Activated B cell treated with CpG ODN at 0.5 μM for 24 hours (primary cell): Measurements from ENCODE around the gene VEGFC. TPM values are rescaled to one million over a fixed set of nuclear protein-coding genes. Genes with fewer than 3 reads are reported as not detected.

Experiments
- ATAC-seq: fragments of 200-7000 bp; cut with Tn5 transposase; one replicate; pipeline ENCODE4 v1.10.0; 2021; ENCODE audit warnings: low read depth, mild to moderate bottlenecking, moderate library complexity
- CTCF ChIA-PET: fragments of 350-600 bp; sonication (Branson Sonifier 250); formaldehyde crosslinking; loops from one replicate; lab custom pipeline; 2021; ENCODE audit warnings: antibody characterized with exemption; lab: Charles Lee
- POLR2A ChIA-PET: fragments of 350-600 bp; sonication (Branson Sonifier 250); formaldehyde crosslinking; loops from one replicate; lab custom pipeline; 2021; ENCODE audit warnings: antibody characterized with exemption; lab: Charles Lee
- DNase-seq: peaks from one replicate; pipeline ENCODE4 v3.0.0; 2022
- H3K27ac Mint-ChIP-seq: one replicate; pipeline ENCODE4 v1.8.0; 2020; ENCODE audit warnings: mixed read lengths
- H3K27me3 Mint-ChIP-seq: one replicate; pipeline ENCODE4 v1.8.0; 2021; ENCODE audit warnings: mixed read lengths
- H3K36me3 Mint-ChIP-seq: one replicate; pipeline ENCODE4 v1.8.0; 2021; ENCODE audit warnings: low read depth, mixed read lengths
- H3K4me1 Mint-ChIP-seq: one replicate; pipeline ENCODE4 v1.8.0; 2021; ENCODE audit warnings: mixed read lengths
- H3K4me3 Mint-ChIP-seq: one replicate; pipeline ENCODE4 v1.8.0; 2020; ENCODE audit warnings: mild to moderate bottlenecking, mixed read lengths
- H3K9me3 Mint-ChIP-seq: one replicate; pipeline ENCODE4 v1.8.0; 2020; ENCODE audit warnings: mixed read lengths
- intact Hi-C: fragments of 100-400 bp; cut with micrococcal nuclease; formaldehyde crosslinking; loops from one replicate; pipeline ENCODE4 v1.15.1; 2024
- total RNA-seq: library from RNA; stranded (reverse); gene quantifications from 2 replicates; pipeline ENCODE4 v1.2.3, GENCODE V29; 2022
- TF ChIP-seq, protein P1 (sequence below): fragments of 200-600 bp; IDR thresholded peaks from one replicate; pipeline ENCODE4 v1.8.0; 2022; ENCODE audit warnings: antibody characterized with exemption, mild to moderate bottlenecking

VEGFC gene
- total RNA-seq, 1 donor from 2014 or later = not detected

DNA sequence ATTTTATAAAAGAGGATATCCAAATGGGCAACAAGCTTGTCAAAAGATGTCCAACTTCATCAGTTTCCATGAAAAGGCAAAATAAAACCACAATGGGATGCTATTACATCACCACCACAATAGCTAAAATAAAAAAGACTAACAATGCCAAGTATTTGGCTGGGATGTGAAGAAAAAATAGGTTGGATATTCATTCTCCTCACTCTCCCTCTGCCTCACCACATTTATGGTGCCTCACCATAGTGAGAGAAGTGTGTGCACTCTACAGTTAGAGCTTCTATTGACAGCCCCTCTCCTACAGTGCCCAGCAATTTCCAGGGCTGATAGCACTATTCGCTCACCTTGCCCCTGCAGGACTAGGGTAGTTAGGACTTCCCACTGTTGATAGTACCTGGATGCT lies 25.5 kb downstream of the VEGFC start:
- TF ChIP-seq, protein P1, sequence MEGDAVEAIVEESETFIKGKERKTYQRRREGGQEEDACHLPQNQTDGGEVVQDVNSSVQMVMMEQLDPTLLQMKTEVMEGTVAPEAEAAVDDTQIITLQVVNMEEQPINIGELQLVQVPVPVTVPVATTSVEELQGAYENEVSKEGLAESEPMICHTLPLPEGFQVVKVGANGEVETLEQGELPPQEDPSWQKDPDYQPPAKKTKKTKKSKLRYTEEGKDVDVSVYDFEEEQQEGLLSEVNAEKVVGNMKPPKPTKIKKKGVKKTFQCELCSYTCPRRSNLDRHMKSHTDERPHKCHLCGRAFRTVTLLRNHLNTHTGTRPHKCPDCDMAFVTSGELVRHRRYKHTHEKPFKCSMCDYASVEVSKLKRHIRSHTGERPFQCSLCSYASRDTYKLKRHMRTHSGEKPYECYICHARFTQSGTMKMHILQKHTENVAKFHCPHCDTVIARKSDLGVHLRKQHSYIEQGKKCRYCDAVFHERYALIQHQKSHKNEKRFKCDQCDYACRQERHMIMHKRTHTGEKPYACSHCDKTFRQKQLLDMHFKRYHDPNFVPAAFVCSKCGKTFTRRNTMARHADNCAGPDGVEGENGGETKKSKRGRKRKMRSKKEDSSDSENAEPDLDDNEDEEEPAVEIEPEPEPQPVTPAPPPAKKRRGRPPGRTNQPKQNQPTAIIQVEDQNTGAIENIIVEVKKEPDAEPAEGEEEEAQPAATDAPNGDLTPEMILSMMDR = no peak
- Mint-ChIP-seq H3K27me3 (no peaks in the 10 kb centered on the region), H3K4me3 (no peak overlapping the region), H3K9me3 (peaks cover 6% of the 10 kb centered on the region), H3K4me1 (no peaks in the 10 kb centered on the region), H3K36me3 (no peaks in the 10 kb centered on the region), H3K27ac (no peak overlapping the region)
- DNase-seq = no peak
- ChIA-PET CTCF (no interaction called here), POLR2A (no interaction called here)
- ATAC-seq = no peak
- intact Hi-C loops = no loop called here

- H3K4me1 Mint-ChIP-seq = no peaks in the 10 kb centered on the region
- no peak overlapping the region for H3K27ac Mint-ChIP-seq
- TF ChIP-seq, protein P1 = no peak
- no peaks in the 10 kb centered on the region for H3K36me3 Mint-ChIP-seq
- H3K4me3 Mint-ChIP-seq = no peak overlapping the region
- peaks cover 6% of the 10 kb centered on the region for H3K9me3 Mint-ChIP-seq
- ChIA-PET POLR2A (no interaction called here), CTCF (no interaction called here)
- intact Hi-C loops = no loop called here
- no peaks in the 10 kb centered on the region for H3K27me3 Mint-ChIP-seq
- no peak for DNase-seq
- no peak for ATAC-seq
Observed at GRCh38 chr4:176762661-176763308, 29.9 kb downstream of the VEGFC start.

- Mint-ChIP-seq H3K36me3 (no peaks in the 10 kb centered on the region), H3K4me3 (no peak overlapping the region), H3K27me3 (no peaks in the 10 kb centered on the region), H3K27ac (no peak overlapping the region), H3K9me3 (peaks cover 4% of the 10 kb centered on the region), H3K4me1 (no peaks in the 10 kb centered on the region)
- DNase-seq (no peak), ATAC-seq (no peak)
- TF ChIP-seq, protein P1 = no peak
- intact Hi-C loops = no loop called here
- POLR2A ChIA-PET = no interaction called here
- CTCF ChIA-PET = no interaction called here
Observed at GRCh38 chr4:176761872-176762271, 30.9 kb downstream of the VEGFC start.

GRCh38 chr4:176760471-176760870 lies 32.3 kb downstream of the VEGFC start:
- intact Hi-C loops = no loop called here
- ATAC-seq (no peak), DNase-seq (no peak)
- CTCF ChIA-PET = no interaction called here
- Mint-ChIP-seq H3K9me3 (peaks cover 4% of the 10 kb centered on the region), H3K36me3 (no peaks in the 10 kb centered on the region), H3K27me3 (no peaks in the 10 kb centered on the region), H3K4me3 (no peak overlapping the region), H3K4me1 (no peaks in the 10 kb centered on the region), H3K27ac (no peak overlapping the region)
- POLR2A ChIA-PET = no interaction called here
- TF ChIP-seq, protein P1 = no peak

- no peaks in the 10 kb centered on the region for H3K36me3 Mint-ChIP-seq
- ATAC-seq = no peak
- TF ChIP-seq, protein P1 = no peak
- no peak overlapping the region for H3K4me3 Mint-ChIP-seq
- H3K4me1 Mint-ChIP-seq = no peaks in the 10 kb centered on the region
- ChIA-PET POLR2A (no interaction called here), CTCF (no interaction called here)
- intact Hi-C loops = no loop called here
- no peak for DNase-seq
- H3K27me3 Mint-ChIP-seq = no peaks in the 10 kb centered on the region
- H3K27ac Mint-ChIP-seq = no peak overlapping the region
- no peaks in the 10 kb centered on the region for H3K9me3 Mint-ChIP-seq
Observed at GRCh38 chr4:176758731-176759130, 34.0 kb downstream of the VEGFC start.
